Measurements from ENCODE around the gene KRT23.

The KRT23 gene

DNA sequence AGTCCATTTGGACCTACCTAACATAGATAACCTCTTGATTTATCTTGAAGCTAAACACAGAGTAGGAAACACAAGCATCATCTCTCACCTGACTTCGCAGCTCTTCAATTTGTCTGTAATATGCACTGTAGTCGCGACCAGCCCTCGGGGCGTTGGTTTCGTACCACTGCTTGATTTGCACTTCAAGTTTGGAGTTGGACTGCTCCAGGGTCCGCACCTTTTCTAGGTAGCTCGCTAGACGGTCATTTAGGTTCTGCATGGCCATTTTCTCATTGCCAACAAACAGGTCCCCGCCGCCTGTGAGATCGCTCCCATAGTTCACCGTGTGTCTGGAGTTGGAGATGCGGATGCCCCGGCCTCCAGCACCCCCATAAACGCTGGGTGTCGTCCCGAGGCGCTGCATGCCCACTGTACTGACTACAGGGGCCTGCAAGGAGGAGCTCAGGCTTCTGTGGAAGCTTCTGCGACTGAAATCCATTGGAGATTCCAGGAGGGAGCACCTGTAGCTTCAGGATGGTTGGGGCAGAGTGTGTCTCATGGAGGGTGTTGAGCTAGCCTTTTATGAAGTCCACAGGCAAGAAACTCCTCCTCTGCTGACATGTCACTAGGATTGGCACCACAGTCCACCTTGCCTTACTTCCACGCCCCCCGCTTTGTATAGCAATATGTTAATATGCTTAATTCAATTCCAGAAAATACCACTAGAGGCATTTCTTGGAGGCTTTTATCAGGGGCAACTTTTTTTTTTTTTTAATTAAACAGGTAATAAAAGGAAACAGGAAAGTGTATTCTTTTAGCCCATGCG, 52.5 kb downstream of the KRT23 start, which contains the start of gene KRT20:
Gene KRT20, minus strand, starts transcription at position 535 of the 805 bp plus-strand sequence. Its CDS starts 57 bp downstream, at position 478.
- TF ChIP-seq, protein P1, sequence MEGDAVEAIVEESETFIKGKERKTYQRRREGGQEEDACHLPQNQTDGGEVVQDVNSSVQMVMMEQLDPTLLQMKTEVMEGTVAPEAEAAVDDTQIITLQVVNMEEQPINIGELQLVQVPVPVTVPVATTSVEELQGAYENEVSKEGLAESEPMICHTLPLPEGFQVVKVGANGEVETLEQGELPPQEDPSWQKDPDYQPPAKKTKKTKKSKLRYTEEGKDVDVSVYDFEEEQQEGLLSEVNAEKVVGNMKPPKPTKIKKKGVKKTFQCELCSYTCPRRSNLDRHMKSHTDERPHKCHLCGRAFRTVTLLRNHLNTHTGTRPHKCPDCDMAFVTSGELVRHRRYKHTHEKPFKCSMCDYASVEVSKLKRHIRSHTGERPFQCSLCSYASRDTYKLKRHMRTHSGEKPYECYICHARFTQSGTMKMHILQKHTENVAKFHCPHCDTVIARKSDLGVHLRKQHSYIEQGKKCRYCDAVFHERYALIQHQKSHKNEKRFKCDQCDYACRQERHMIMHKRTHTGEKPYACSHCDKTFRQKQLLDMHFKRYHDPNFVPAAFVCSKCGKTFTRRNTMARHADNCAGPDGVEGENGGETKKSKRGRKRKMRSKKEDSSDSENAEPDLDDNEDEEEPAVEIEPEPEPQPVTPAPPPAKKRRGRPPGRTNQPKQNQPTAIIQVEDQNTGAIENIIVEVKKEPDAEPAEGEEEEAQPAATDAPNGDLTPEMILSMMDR (conservative IDR thresholded peaks at IDR 0.05; ENCODE audit: low read depth), result peak; percentile 20; the same call in 1 of the 2 replicates
- CTCF ChIA-PET, result interaction anchor here (0.6 to 1.2 kb wide), 4 partner anchors 10 to 265 kb away, joined by 3 read pairs; no protein-coding TSS in a partner anchor
- peak; percentile 11 for DNase-seq (ENCODE audit: low spot score)
- POLR2A ChIA-PET (ENCODE audit: low non-redundant PET), result no interaction called here
- no peak within 1 kb of the TSS for H3K27ac ChIP-seq

DNA sequence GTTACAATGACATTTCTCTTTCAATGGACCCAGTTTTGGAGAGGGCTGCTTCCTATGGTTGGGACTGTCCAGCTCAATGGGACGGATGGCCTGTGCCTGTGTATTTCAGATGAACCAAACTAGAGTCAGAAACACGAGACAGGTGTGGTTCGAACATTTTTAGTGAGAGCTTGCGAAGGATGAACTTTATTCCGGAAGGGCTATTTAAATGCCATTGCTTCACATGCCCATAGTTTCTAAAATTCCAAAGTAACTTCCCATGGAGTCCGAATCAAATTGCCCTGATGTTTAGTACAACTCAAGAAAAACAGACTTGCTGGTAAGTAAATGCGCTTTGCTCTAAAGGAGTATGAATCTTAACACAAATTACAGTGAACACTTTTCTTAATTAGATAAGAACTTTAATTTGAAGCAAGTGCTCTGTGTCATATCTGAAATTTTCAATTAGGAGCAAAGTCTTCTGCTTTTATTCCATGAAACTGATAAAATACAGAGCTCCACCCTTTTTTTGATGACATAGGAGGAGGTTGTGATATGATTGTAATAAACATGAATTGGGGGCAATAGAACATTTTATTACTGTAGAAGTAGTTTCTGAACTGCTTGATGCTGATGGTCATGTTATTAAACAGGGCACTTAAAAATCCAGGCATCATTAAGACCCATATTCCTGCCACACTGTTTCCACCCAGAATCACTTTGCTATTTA, 53.7 kb downstream of the KRT23 start:
- POLR2A ChIA-PET (ENCODE audit: low non-redundant PET), result no interaction called here
- TF ChIP-seq, protein P1 (conservative IDR thresholded peaks at IDR 0.05; ENCODE audit: low read depth), result no peak
- CTCF ChIA-PET, result interaction anchor here (0.5 to 1.0 kb wide), 3 partner anchors 9 to 703 kb away, joined by 3 to 4 read pairs (median 3); no protein-coding TSS in a partner anchor
- DNase-seq (ENCODE audit: low spot score), result no peak
- H3K27ac ChIP-seq, result no peak overlapping the region

DNA sequence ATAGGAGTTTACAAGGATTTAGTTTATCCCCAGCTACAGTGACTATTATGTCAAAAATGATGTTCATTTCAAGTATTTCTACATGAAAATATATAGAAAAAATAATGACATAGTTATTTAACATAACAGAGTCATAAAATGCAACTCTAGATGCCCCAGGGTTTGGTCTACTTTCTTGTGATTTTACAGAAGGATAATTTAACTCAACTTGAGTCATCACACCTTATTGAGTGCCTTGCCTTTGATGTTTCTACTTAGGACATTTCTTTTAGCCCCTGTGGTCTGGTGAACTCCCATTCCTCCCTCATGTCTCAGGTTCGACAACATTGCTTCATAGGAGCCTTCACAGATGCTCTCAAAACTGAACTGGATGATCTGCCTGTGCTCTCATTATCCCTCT, 54.4 kb downstream of the KRT23 start:
- H3K27ac ChIP-seq, result no peak overlapping the region
- TF ChIP-seq, protein P1 (conservative IDR thresholded peaks at IDR 0.05; ENCODE audit: low read depth), result no peak
- ChIA-PET POLR2A (ENCODE audit: low non-redundant PET) (no interaction called here), CTCF (interaction anchor here (0.5 to 0.6 kb wide), 2 partner anchors 636 to 824 kb away, joined by 3 read pairs; no protein-coding TSS in a partner anchor)
- DNase-seq (ENCODE audit: low spot score), result no peak

DNA sequence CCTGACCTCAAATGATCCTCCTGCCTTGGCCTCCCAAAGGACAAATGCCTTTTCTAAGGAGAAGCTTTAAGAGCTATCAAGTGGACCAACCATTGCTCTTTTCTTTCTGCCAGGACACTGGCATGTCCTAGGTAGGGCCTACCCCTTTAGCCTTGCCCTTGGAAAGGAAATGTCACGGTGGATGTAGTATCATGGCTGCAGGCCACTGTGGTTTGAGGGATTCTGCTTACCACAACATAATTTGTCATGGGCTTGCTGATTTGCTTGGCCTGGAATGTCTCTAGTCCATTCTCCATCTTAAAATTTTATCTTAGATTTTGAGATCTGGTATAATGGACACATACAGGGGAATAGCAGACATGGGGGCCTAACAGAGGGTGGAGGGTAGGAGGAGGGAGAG, 58.4 kb downstream of the KRT23 start:
- ChIA-PET POLR2A (ENCODE audit: low non-redundant PET) (no interaction called here), CTCF (no interaction called here)
- H3K27ac ChIP-seq, result no peak overlapping the region
- DNase-seq (ENCODE audit: low spot score), result no peak
- TF ChIP-seq, protein P1 (conservative IDR thresholded peaks at IDR 0.05; ENCODE audit: low read depth), result no peak

DNA sequence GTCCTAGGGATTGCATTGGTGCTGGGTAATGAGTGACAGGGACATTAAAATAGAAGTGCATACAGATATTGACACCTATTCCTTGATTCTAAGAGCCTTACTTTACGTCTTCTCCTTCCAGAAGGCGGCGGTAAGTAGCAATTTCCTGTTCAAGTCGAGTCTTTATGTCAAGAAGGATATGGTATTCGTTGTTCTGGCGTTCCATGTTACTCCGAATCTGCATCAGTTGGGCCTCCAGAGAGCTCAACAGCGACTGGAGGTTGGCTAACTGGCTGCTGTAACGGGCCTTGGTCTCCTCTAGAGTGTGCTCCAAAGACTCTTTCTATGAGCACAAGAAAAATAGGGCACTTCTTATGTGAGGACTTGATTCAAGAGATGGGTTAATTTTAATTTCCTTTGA, 59.4 kb downstream of the KRT23 start:
- no peak for DNase-seq (ENCODE audit: low spot score)
- TF ChIP-seq, protein P1 (conservative IDR thresholded peaks at IDR 0.05; ENCODE audit: low read depth), result no peak
- no peak overlapping the region for H3K27ac ChIP-seq
- POLR2A ChIA-PET (ENCODE audit: low non-redundant PET), result no interaction called here
- CTCF ChIA-PET, result interaction anchor here (0.8 kb wide), 1 partner anchor 770 kb away, joined by 3 read pairs; no protein-coding TSS in a partner anchor

DNA sequence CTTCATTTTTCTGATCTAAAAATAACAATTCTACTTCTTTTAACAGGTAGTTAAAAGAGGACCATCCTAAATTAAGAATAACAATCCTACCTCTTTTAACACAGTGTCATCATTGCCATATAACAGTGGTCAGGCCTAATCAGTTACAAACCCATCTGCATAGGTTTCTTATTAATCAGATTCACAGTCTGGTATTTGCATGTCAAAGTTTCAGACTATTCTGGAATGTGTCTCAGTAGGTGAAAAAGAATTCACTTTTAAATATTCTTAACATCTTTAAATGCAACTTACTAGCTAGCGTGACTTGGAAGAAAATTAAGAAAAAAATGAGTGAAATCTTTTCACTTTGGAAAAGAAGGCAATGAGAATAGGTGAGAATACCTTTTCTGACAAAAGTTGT, 63.6 kb downstream of the KRT23 start:
- POLR2A ChIA-PET (ENCODE audit: low non-redundant PET), result no interaction called here
- TF ChIP-seq, protein P1 (conservative IDR thresholded peaks at IDR 0.05; ENCODE audit: low read depth), result no peak
- DNase-seq (ENCODE audit: low spot score), result no peak
- CTCF ChIA-PET, result interaction anchor here (0.6 to 1.0 kb wide), 4 partner anchors 11 to 786 kb away, joined by 3 to 8 read pairs (median 4); partner anchors contain the start of gene KRT20
- H3K27ac ChIP-seq, result no peak overlapping the region
